ENCODE results near the gene NR3C2. TPM values are rescaled to one million over a fixed set of nuclear protein-coding genes. Genes with fewer than 3 reads are reported as not detected.
"Not testable (repeated sequence)": the region's sequence is repeated elsewhere in the genome, so short reads cannot be mapped to it uniquely, and the experiment has no call there.

Gene NR3C2
- total and polyA plus RNA-seq, 8 donors = 2.0 to 36.4 (median 16.9) TPM

GRCh38 chr4:148124512-148124911 is 317.7 kb downstream of the NR3C2 start:
- Histone ChIP-seq H3K9me3 (peaks cover 5 to 31% (median 23%) of the 10 kb centered on the region in 4 donors), H3K36me3 (peaks cover 0 to 14% (median 9%) of the 10 kb centered on the region in 4 donors), H3K4me3 (no peak overlapping the region), H3K4me1 (no peaks in the 10 kb centered on the region), H3K27ac (no peak overlapping the region), H3K27me3 (no peaks in the 10 kb centered on the region)
- no peak for DNase-seq
- no peak for TF ChIP-seq POLR2AphosphoS5 (IDR thresholded peaks at IDR 0.05)
- TF ChIP-seq POLR2A (IDR thresholded peaks at IDR 0.05) = no peak
- TF ChIP-seq CTCF (IDR thresholded peaks at IDR 0.05) = no peak
- no peak for TF ChIP-seq EP300 (IDR thresholded peaks at IDR 0.05)
- 47 to 98% (median 92%) methylated on average over 1 of the region's 1 CpG for WGBS, 5 donors
- intact Hi-C loops (cut with DNase I; ENCODE audit: low total_unique reads) = no loop called here

- DNase-seq; H3K27ac ChIP-seq; H3K4me3 ChIP-seq; intact Hi-C loops (cut with DNase I; ENCODE audit: low total_unique reads); H3K4me1 ChIP-seq; H3K27me3 ChIP-seq: not testable (repeated sequence)
- WGBS, 5 donors = 86 to 96% (median 91%) methylated on average over 2 of the region's 2 CpGs
- H3K9me3 ChIP-seq = peaks cover 5 to 31% (median 23%) of the 10 kb centered on the region in 4 donors
- H3K36me3 ChIP-seq = peaks cover 0 to 28% (median 23%) of the 10 kb centered on the region in 4 donors
These were observed 319.1 kb downstream of the NR3C2 start for GRCh38 chr4:148123161-148123560.

- Histone ChIP-seq H3K27ac (no peak overlapping the region), H3K27me3 (no peaks in the 10 kb centered on the region), H3K9me3 (peaks cover 5 to 29% (median 22%) of the 10 kb centered on the region in 4 donors), H3K36me3 (peaks cover 0 to 38% (median 32%) of the 10 kb centered on the region in 4 donors), H3K4me3 (no peak overlapping the region), H3K4me1 (peaks cover 0 to 12% (median 5%) of the 10 kb centered on the region in 4 donors)
- WGBS, 5 donors = 88 to 93% (median 91%) methylated on average over 3 of the region's 3 CpGs
- no peak for TF ChIP-seq POLR2A (IDR thresholded peaks at IDR 0.05)
- TF ChIP-seq POLR2AphosphoS5 (IDR thresholded peaks at IDR 0.05) = no peak
- TF ChIP-seq EP300 (IDR thresholded peaks at IDR 0.05) = no peak
- intact Hi-C loops (cut with DNase I; ENCODE audit: low total_unique reads) = no loop called here
- DNase-seq = no peak
These were observed 322.0 kb downstream of the NR3C2 start for GRCh38 chr4:148120216-148120615.

GRCh38 chr4:148118633-148119032 is 323.6 kb downstream of the NR3C2 start:
- no peak overlapping the region for H3K27ac ChIP-seq
- no peak for DNase-seq
- TF ChIP-seq EP300 (IDR thresholded peaks at IDR 0.05) (no peak), CTCF (IDR thresholded peaks at IDR 0.05) (no peak), POLR2A (IDR thresholded peaks at IDR 0.05) (no peak), POLR2AphosphoS5 (IDR thresholded peaks at IDR 0.05) (no peak)
- H3K4me1 ChIP-seq = peaks cover 0 to 12% (median 5%) of the 10 kb centered on the region in 4 donors
- 74 to 97% (median 91%) methylated on average over 3 of the region's 3 CpGs for WGBS, 5 donors
- H3K9me3 ChIP-seq = peaks cover 0 to 13% (median 9%) of the 10 kb centered on the region in 4 donors
- no peak overlapping the region for H3K4me3 ChIP-seq
- intact Hi-C loops (cut with DNase I; ENCODE audit: low total_unique reads) = no loop called here
- peaks cover 3 to 49% (median 38%) of the 10 kb centered on the region in 4 donors for H3K36me3 ChIP-seq
- H3K27me3 ChIP-seq = no peaks in the 10 kb centered on the region

- WGBS, 5 donors = 87 to 96% (median 93%) methylated on average over 4 of the region's 4 CpGs
- TF ChIP-seq POLR2A (IDR thresholded peaks at IDR 0.05) (no peak), EP300 (IDR thresholded peaks at IDR 0.05) (no peak), CTCF (IDR thresholded peaks at IDR 0.05) (no peak), POLR2AphosphoS5 (IDR thresholded peaks at IDR 0.05) (no peak)
- H3K27ac ChIP-seq = no peak overlapping the region
- H3K27me3 ChIP-seq = no peaks in the 10 kb centered on the region
- H3K4me1 ChIP-seq = peaks cover 0 to 12% (median 5%) of the 10 kb centered on the region in 4 donors
- peaks cover 8 to 53% (median 43%) of the 10 kb centered on the region in 4 donors for H3K36me3 ChIP-seq
- no peak for DNase-seq
- no peak overlapping the region for H3K4me3 ChIP-seq
- intact Hi-C loops (cut with DNase I; ENCODE audit: low total_unique reads) = no loop called here
- peaks cover 0 to 9% (median 4%) of the 10 kb centered on the region in 4 donors for H3K9me3 ChIP-seq
These were observed 324.0 kb downstream of the NR3C2 start for GRCh38 chr4:148118179-148118578.

Data from stomach (tissue), 9 donors.